Neural progenitor cell (in vitro differentiated cells): ENCODE data around the gene AHCY.

Experiments
- EZH2phosphoT487 ChIP-seq: fragments of 200-600 bp; sonication (generic); IDR thresholded peaks from 2 replicates; pipeline ENCODE4 v1.6.1; 2017; ENCODE audit warnings: antibody characterized with exemption
- TF ChIP-seq, protein P1 (sequence below): fragments of 200-600 bp; sonication (generic); IDR thresholded peaks from 2 replicates; pipeline ENCODE4 v1.5.1; 2017; ENCODE audit warnings: antibody characterized with exemption, mild to moderate bottlenecking

DNA sequence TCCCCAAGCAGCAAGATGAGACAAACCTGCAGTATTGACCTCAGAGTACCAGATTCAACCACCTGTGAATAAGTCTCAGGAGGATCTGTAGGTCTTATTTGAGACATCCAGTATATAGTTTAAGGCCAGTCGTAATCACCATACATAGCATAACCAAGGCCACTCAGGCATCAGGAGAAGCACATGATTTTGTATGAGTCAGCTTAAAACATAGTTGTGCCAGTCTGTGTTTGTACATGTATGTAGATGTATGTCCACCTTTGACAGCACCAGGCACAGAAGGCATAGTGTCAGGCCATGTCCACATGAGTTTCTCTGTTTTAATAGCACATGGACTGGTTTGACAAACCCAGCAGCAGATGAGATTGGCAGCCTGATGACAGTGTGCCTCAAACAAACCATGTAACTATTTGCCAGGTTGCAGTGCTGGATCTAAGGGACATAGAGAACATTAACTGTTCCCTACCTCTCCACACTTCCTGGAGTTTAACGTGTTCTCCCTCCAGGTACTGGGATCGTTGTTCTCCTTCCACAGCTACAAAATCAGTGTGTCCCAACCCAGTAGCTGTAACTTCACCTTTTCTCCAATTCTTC is 70.6 kb downstream of the AHCY start:
- TF ChIP-seq, protein P1, sequence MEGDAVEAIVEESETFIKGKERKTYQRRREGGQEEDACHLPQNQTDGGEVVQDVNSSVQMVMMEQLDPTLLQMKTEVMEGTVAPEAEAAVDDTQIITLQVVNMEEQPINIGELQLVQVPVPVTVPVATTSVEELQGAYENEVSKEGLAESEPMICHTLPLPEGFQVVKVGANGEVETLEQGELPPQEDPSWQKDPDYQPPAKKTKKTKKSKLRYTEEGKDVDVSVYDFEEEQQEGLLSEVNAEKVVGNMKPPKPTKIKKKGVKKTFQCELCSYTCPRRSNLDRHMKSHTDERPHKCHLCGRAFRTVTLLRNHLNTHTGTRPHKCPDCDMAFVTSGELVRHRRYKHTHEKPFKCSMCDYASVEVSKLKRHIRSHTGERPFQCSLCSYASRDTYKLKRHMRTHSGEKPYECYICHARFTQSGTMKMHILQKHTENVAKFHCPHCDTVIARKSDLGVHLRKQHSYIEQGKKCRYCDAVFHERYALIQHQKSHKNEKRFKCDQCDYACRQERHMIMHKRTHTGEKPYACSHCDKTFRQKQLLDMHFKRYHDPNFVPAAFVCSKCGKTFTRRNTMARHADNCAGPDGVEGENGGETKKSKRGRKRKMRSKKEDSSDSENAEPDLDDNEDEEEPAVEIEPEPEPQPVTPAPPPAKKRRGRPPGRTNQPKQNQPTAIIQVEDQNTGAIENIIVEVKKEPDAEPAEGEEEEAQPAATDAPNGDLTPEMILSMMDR = no peak
- no peak for TF ChIP-seq EZH2phosphoT487
